HG02759 (cell line): ENCODE data around the gene ZNF738.

Source experiments
- ATAC-seq: cut with Tn5 transposase; IDR thresholded peaks from one replicate; pipeline ENCODE4 v1.9.1; 2021; ENCODE audit warnings: mild to moderate bottlenecking, moderate library complexity; ENCODE audit not compliant: unreplicated experiment

ZNF738 gene

DNA sequence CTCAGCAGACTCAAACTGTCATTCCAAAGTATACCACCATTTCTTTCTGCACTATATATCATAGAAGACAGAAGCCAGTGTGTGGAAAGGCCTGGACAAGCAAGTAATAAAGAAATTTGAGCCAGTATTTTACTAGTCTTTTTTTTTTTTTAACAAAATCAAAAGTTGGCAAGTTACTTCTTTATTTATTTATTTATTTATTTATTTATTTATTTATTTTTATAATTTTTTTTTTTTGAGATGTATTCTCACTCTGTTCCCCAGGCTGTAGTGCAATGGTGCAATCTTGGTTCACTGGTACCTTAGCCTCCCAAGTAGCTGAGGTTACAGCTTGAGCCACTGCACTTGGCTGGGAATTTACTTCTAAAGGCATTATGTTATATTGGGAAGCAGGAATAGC lies 63.4 kb downstream of the ZNF738 start:
- ATAC-seq, result no peak

- ATAC-seq, result no peak
Observed at GRCh38 chr19:21423057-21424041, 64.5 kb downstream of the ZNF738 start.
